ENCODE results near the gene EIF3I.

- TF ChIP-seq CTCF (IDR thresholded peaks at IDR 0.05 in 2 of 3, conservative IDR thresholded peaks at IDR 0.05 in 1 of 3; ENCODE audit: control insufficient read depth in 2 of 3, extremely low read depth in 1 of 3, insufficient read depth in 1 of 3, low read depth in 3 of 3, low read length in 3 of 3) (no peak), POLR2A (IDR thresholded peaks at IDR 0.05; ENCODE audit: low read depth, low read length) (no peak), EED (IDR thresholded peaks at IDR 0.05; ENCODE audit: low read depth) (no peak), ESRRA (IDR thresholded peaks at IDR 0.05; ENCODE audit: low read length) (no peak), MYC (IDR thresholded peaks at IDR 0.05; ENCODE audit: insufficient read depth, insufficient read length, insufficient replicate concordance, low read length, severe bottlenecking) (no peak), NRF1 (conservative IDR thresholded peaks at IDR 0.05; ENCODE audit: low read depth, low read length) (no peak), SMC3 (IDR thresholded peaks at IDR 0.05; ENCODE audit: borderline replicate concordance, low read length) (no peak), BMI1 (IDR thresholded peaks at IDR 0.05; ENCODE audit: borderline replicate concordance) (no peak), POLR2AphosphoS5 (IDR thresholded peaks at IDR 0.05; ENCODE audit: low read length) (no peak), KDM1A (IDR thresholded peaks at IDR 0.05; ENCODE audit: borderline replicate concordance) (no peak)
Measured at GRCh38 chr1:32274646-32275340, 52.6 kb downstream of the EIF3I start.

All from GM12878 (cell line).